ENCODE measurements around the gene NME9. TPM values are rescaled to one million over a fixed set of nuclear protein-coding genes. Genes with fewer than 3 reads are reported as not detected.
"Not testable (repeated sequence)": the region's sequence is repeated elsewhere in the genome, so short reads cannot be mapped to it uniquely, and the experiment has no call there.

Gene NME9
- under 1 TPM in 1 of 4 donors, not detected in 3; 0.38 TPM for total RNA-seq

GRCh38 chr3:138329127-138329983 lies at the start of gene NME9:
NME9 (minus strand) TSS chr3:138329851; CDS start chr3:138329335, 516 bp downstream.
- H3K4me3 ChIP-seq: peak within 1 kb of the TSS; percentile 65
- DNase-seq (ENCODE audit: low spot score in 2 of 2): peak; percentile 88 to 89
- no peaks in the 10 kb centered on the region for H3K36me3 ChIP-seq
- TF ChIP-seq CTCF (IDR thresholded peaks at IDR 0.05): peak in 1 of 2 donors; percentile 47
- no peak for TF ChIP-seq POLR2AphosphoS5 (IDR thresholded peaks at IDR 0.05)
- no peaks in the 10 kb centered on the region for H3K9me3 ChIP-seq
- H3K4me1 ChIP-seq: peaks cover 12% of the 10 kb centered on the region
- under 1% methylated on average over 41 of the region's 62 CpGs for WGBS
- no peaks in the 10 kb centered on the region for H3K27me3 ChIP-seq
- peak within 1 kb of the TSS; percentile 63 for H3K27ac ChIP-seq

GRCh38 chr3:138378990-138379389 lies 49.3 kb upstream of the NME9 start:
- Histone ChIP-seq H3K27me3 (no peaks in the 10 kb centered on the region), H3K27ac (no peak overlapping the region), H3K4me1 (peaks cover 18% of the 10 kb centered on the region), H3K36me3 (no peaks in the 10 kb centered on the region), H3K4me3 (no peak overlapping the region), H3K9me3 (no peaks in the 10 kb centered on the region)
- no peak for DNase-seq (ENCODE audit: low spot score in 2 of 2)
- 89% methylated on average over 1 of the region's 1 CpG for WGBS
- TF ChIP-seq EP300 (IDR thresholded peaks at IDR 0.05): no peak
- no peak for TF ChIP-seq POLR2A (IDR thresholded peaks at IDR 0.05)
- no peak for TF ChIP-seq CTCF (IDR thresholded peaks at IDR 0.05)
- no peak for TF ChIP-seq POLR2AphosphoS5 (IDR thresholded peaks at IDR 0.05)

GRCh38 chr3:138378331-138378730 lies 48.7 kb upstream of the NME9 start:
- TF ChIP-seq CTCF (IDR thresholded peaks at IDR 0.05): no peak
- no peak for TF ChIP-seq EP300 (IDR thresholded peaks at IDR 0.05)
- no peak for TF ChIP-seq POLR2A (IDR thresholded peaks at IDR 0.05)
- TF ChIP-seq POLR2AphosphoS5 (IDR thresholded peaks at IDR 0.05): no peak
- Histone ChIP-seq H3K4me1 (peaks cover 18% of the 10 kb centered on the region), H3K27me3 (no peaks in the 10 kb centered on the region), H3K9me3 (no peaks in the 10 kb centered on the region), H3K36me3 (no peaks in the 10 kb centered on the region), H3K27ac (peak overlapping the region; percentile 8), H3K4me3 (no peak overlapping the region)
- WGBS: 95% methylated on average over 5 of the region's 5 CpGs
- DNase-seq (ENCODE audit: low spot score in 2 of 2): no peak

GRCh38 chr3:138377804-138378203 lies 48.2 kb upstream of the NME9 start:
- no peaks in the 10 kb centered on the region for H3K36me3 ChIP-seq
- DNase-seq (ENCODE audit: low spot score in 2 of 2): no peak
- peak overlapping the region; percentile 8 for H3K27ac ChIP-seq
- H3K4me3 ChIP-seq: no peak overlapping the region
- H3K27me3 ChIP-seq: no peaks in the 10 kb centered on the region
- WGBS: 78% methylated on average over 5 of the region's 5 CpGs
- no peaks in the 10 kb centered on the region for H3K9me3 ChIP-seq
- H3K4me1 ChIP-seq: peaks cover 18% of the 10 kb centered on the region
- TF ChIP-seq CTCF (IDR thresholded peaks at IDR 0.05): no peak
- TF ChIP-seq POLR2AphosphoS5 (IDR thresholded peaks at IDR 0.05): no peak
- TF ChIP-seq EP300 (IDR thresholded peaks at IDR 0.05): no peak
- TF ChIP-seq POLR2A (IDR thresholded peaks at IDR 0.05): no peak

GRCh38 chr3:138377212-138377611 lies 47.6 kb upstream of the NME9 start:
- H3K9me3 ChIP-seq; H3K4me3 ChIP-seq; DNase-seq (ENCODE audit: low spot score in 2 of 2); H3K27me3 ChIP-seq; H3K36me3 ChIP-seq: not testable (repeated sequence)
- H3K4me1 ChIP-seq: peaks cover 12% of the 10 kb centered on the region
- 93% methylated on average over 11 of the region's 11 CpGs for WGBS
- H3K27ac ChIP-seq: peak overlapping the region; percentile 8

All from suprapubic skin (tissue), 4 donors.